Measurements from ENCODE around the gene SLC5A10.

GRCh38 chr17:18950944-18951905 is 740 bp upstream of the SLC5A10 start:
- TF ChIP-seq, protein P1, sequence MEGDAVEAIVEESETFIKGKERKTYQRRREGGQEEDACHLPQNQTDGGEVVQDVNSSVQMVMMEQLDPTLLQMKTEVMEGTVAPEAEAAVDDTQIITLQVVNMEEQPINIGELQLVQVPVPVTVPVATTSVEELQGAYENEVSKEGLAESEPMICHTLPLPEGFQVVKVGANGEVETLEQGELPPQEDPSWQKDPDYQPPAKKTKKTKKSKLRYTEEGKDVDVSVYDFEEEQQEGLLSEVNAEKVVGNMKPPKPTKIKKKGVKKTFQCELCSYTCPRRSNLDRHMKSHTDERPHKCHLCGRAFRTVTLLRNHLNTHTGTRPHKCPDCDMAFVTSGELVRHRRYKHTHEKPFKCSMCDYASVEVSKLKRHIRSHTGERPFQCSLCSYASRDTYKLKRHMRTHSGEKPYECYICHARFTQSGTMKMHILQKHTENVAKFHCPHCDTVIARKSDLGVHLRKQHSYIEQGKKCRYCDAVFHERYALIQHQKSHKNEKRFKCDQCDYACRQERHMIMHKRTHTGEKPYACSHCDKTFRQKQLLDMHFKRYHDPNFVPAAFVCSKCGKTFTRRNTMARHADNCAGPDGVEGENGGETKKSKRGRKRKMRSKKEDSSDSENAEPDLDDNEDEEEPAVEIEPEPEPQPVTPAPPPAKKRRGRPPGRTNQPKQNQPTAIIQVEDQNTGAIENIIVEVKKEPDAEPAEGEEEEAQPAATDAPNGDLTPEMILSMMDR (IDR thresholded peaks at IDR 0.05; ENCODE audit: borderline replicate concordance, extremely low read depth, low read length, poor library complexity, severe bottlenecking), result no peak
- TF ChIP-seq EZH2 (IDR thresholded peaks at IDR 0.05; ENCODE audit: borderline replicate concordance, low read depth, low read length, severe bottlenecking), result no peak

All from DND-41 (cell line).